ENCODE measurements around the gene CCDC171. TPM values are rescaled to one million over a fixed set of nuclear protein-coding genes. Genes with fewer than 3 reads are reported as not detected.

CCDC171 gene
- total RNA-seq, 2 experiments from 2014 or later, result 1.9 TPM

Other genes starting within 250 kb of the CCDC171 start
- 10 to 100 TPM; 17.8 to 20.3 TPM for gene TTC39B, start 245.8 kb upstream of the CCDC171 start, total RNA-seq
- 10 to 100 TPM; 21.7 to 22.6 TPM for gene SNAPC3, start 130.2 kb upstream of the CCDC171 start, total RNA-seq
- 100 to 1,000 TPM; 132 to 138 TPM for gene PSIP1, start 42.1 kb upstream of the CCDC171 start, total RNA-seq

Measured in activated CD8-positive, alpha-beta T cell treated with anti-CD3 and anti-CD28 coated beads, Interleukin-2, amount 10 ng/mL, durations not matched to agents 7 days and 5 days (primary cell).